ENCODE results near the gene LRP5. TPM values are rescaled to one million over a fixed set of nuclear protein-coding genes. Genes with fewer than 3 reads are reported as not detected.
A peak's percentile ranks its signal among the peaks of the same experiment; 100 is the strongest.
"Not testable (repeated sequence)": the region's sequence is repeated elsewhere in the genome, so short reads cannot be mapped to it uniquely, and the experiment has no call there.

Gene LRP5
- total RNA-seq, 1 donor from 2014 or later, result 54.7 TPM

DNA sequence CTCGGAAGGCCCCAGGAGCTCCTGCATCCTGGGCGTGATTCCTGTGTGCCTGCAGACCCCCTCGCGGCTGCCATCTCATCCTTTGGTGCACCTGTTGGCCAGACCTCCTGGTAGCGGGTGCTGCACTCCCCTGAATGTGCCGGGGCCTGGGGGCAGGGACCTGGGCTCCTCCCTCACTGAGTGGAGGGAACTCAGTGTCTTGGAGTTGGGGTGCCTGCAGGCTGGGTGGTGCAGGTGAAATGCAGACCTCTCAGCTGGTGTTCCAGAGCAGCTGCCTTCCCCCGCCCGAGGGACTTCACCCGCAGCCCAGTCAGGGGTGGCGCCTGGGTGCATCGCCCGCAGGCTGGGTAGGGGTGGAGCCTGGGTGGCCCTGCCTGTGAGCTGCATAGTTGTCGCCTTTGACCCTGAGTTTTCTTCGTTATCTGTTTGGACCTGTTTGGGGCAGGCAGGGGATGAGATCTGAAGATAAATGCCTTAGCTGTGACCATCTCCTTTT is 31.4 kb downstream of the LRP5 start:
- H3K4me1 ChIP-seq, result peaks cover 84% of the 10 kb centered on the region
- H3K27ac ChIP-seq (replicated peaks), result peak overlapping the region; percentile 62

GRCh38 chr11:68344821-68345220 is 32.4 kb downstream of the LRP5 start:
- peaks cover 83% of the 10 kb centered on the region for H3K4me1 ChIP-seq
- H3K27ac ChIP-seq (replicated peaks); intact Hi-C loops (cut with micrococcal nuclease); H3K4me3 ChIP-seq; DNase-seq; H3K9me3 ChIP-seq (replicated peaks); H3K27me3 ChIP-seq (ENCODE audit: low read depth); H3K36me3 ChIP-seq: not testable (repeated sequence)

More for the DNA sequence above, 31.4 kb downstream of the LRP5 start:
- Histone ChIP-seq H3K4me3 (no peak overlapping the region), H3K9me3 (replicated peaks) (peaks cover 5% of the 10 kb centered on the region), H3K27me3 (ENCODE audit: low read depth) (no peaks in the 10 kb centered on the region), H3K36me3 (peaks cover 7% of the 10 kb centered on the region)
- intact Hi-C loops (cut with micrococcal nuclease), result no loop called here
- DNase-seq, result no peak
- TF ChIP-seq CTCF (IDR thresholded peaks at IDR 0.05; ENCODE audit: borderline replicate concordance), result no peak

- Histone ChIP-seq H3K36me3 (peaks cover 8% of the 10 kb centered on the region), H3K27me3 (ENCODE audit: low read depth) (no peaks in the 10 kb centered on the region), H3K9me3 (replicated peaks) (peaks cover 5% of the 10 kb centered on the region), H3K4me1 (peaks cover 83% of the 10 kb centered on the region), H3K27ac (replicated peaks) (peak overlapping the region; percentile 84), H3K4me3 (peak overlapping the region; percentile 28)
- intact Hi-C loops (cut with micrococcal nuclease), result no loop called here
- peak; percentile 82 for DNase-seq
- TF ChIP-seq CTCF (IDR thresholded peaks at IDR 0.05; ENCODE audit: borderline replicate concordance), result no peak
Measured at GRCh38 chr11:68345776-68346461, 33.5 kb downstream of the LRP5 start.

- intact Hi-C loops (cut with micrococcal nuclease), result no loop called here
Measured at GRCh38 chr11:68346462-68346790, 34.0 kb downstream of the LRP5 start.

GRCh38 chr11:68347345-68347744 is 35.0 kb downstream of the LRP5 start:
- Histone ChIP-seq H3K36me3 (peaks cover 8% of the 10 kb centered on the region), H3K4me1 (peaks cover 81% of the 10 kb centered on the region), H3K27ac (replicated peaks) (peak overlapping the region; percentile 84), H3K4me3 (no peak overlapping the region), H3K27me3 (ENCODE audit: low read depth) (no peaks in the 10 kb centered on the region), H3K9me3 (replicated peaks) (peaks cover 5% of the 10 kb centered on the region)
- intact Hi-C loops (cut with micrococcal nuclease), result no loop called here
- no peak for DNase-seq
- no peak for TF ChIP-seq CTCF (IDR thresholded peaks at IDR 0.05; ENCODE audit: borderline replicate concordance)

More at GRCh38 chr11:68346462-68346790, 34.0 kb downstream of the LRP5 start:
- no peak for TF ChIP-seq CTCF (IDR thresholded peaks at IDR 0.05; ENCODE audit: borderline replicate concordance)
- H3K27me3 ChIP-seq (ENCODE audit: low read depth), result no peaks in the 10 kb centered on the region
- H3K4me3 ChIP-seq, result peak overlapping the region; percentile 28
- DNase-seq, result no peak
- H3K36me3 ChIP-seq, result peaks cover 8% of the 10 kb centered on the region
- H3K4me1 ChIP-seq, result peaks cover 83% of the 10 kb centered on the region
- peak overlapping the region; percentile 84 for H3K27ac ChIP-seq (replicated peaks)
- peaks cover 5% of the 10 kb centered on the region for H3K9me3 ChIP-seq (replicated peaks)

DNA sequence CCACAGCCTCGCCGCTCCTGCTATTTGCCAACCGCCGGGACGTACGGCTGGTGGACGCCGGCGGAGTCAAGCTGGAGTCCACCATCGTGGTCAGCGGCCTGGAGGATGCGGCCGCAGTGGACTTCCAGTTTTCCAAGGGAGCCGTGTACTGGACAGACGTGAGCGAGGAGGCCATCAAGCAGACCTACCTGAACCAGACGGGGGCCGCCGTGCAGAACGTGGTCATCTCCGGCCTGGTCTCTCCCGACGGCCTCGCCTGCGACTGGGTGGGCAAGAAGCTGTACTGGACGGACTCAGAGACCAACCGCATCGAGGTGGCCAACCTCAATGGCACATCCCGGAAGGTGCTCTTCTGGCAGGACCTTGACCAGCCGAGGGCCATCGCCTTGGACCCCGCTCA is 35.5 kb downstream of the LRP5 start:
- no peak for TF ChIP-seq CTCF (IDR thresholded peaks at IDR 0.05; ENCODE audit: borderline replicate concordance)
- no peak overlapping the region for H3K4me3 ChIP-seq
- intact Hi-C loops (cut with micrococcal nuclease), result no loop called here
- H3K36me3 ChIP-seq, result peaks cover 8% of the 10 kb centered on the region
- peaks cover 81% of the 10 kb centered on the region for H3K4me1 ChIP-seq
- no peak for DNase-seq
- H3K9me3 ChIP-seq (replicated peaks), result peaks cover 5% of the 10 kb centered on the region
- no peaks in the 10 kb centered on the region for H3K27me3 ChIP-seq (ENCODE audit: low read depth)
- H3K27ac ChIP-seq (replicated peaks), result no peak overlapping the region

Data from left ventricle myocardium inferior (tissue), 1 donor.